Activated CD4-positive, alpha-beta T cell treated with anti-CD3 and anti-CD28 coated beads, Interleukin-2, amount 50 U/mL, for 48 hours (primary cell): ENCODE data around the gene TMEM185A.
"Not testable (repeated sequence)": the region's sequence is repeated elsewhere in the genome, so short reads cannot be mapped to it uniquely, and the experiment has no call there.

Source experiments
- DNase-seq, 2 experiments: peaks; one replicate each; pipeline ENCODE4 v3.0.0-alpha.2; 2020

TMEM185A gene

GRCh38 chrX:149631234-149632165 is at the start of gene TMEM185A:
TMEM185A (minus strand) TSS chrX:149631792; CDS start chrX:149631580, 212 bp downstream.
- DNase-seq: peak; percentile 74 to 78

- DNase-seq: no peak
Measured at GRCh38 chrX:149681182-149681581, 49.6 kb upstream of the TMEM185A start.

DNA sequence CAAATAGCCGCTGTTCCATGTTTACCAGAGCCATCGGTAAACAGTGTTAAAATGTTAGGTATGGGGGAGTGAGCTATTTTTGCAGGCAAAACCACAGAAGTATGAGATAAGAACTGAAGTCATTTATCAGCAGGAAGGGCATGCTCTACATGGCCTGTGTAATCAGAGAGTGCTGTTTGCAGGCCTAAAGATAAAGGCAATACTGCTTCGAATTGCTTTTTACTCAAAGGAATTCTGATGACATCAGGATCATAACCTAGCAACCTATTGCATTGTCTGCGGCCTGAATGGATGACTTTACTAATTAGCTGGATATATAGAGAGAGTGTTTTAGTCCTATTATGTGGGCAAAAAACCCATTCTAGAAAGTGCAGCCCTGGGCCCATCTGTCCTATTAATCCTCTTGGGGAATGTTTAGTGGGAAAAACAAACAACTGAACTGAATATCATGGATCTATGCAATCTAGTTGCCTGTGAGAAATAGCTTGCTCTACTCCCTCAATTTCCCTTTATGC is 47.6 kb upstream of the TMEM185A start:
- DNase-seq: not testable (repeated sequence)

- not testable (repeated sequence) for DNase-seq
Measured at GRCh38 chrX:149675554-149675953, 44.0 kb upstream of the TMEM185A start.

DNA sequence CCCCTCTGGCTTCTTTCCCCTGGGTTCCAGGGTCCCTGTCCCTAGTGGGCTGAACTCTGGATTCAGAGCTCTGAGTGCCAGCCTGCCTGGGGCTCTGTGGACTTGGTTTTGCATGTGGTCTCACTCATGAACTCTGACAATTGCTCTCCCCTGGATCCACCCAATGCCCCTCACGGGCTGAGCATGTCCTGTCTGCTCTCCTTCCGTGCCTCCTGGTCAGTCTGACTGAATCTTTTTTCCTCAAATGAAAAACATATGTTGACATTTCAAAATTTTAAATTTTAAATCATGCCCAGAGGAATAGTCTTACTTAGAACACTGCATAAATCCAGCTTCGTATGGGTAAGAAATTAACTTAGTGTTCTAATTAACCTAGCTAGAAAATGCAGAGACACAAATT is 43.5 kb upstream of the TMEM185A start:
- DNase-seq: not testable (repeated sequence)

GRCh38 chrX:149660613-149661012 is 29.0 kb upstream of the TMEM185A start:
- DNase-seq: not testable (repeated sequence)

DNA sequence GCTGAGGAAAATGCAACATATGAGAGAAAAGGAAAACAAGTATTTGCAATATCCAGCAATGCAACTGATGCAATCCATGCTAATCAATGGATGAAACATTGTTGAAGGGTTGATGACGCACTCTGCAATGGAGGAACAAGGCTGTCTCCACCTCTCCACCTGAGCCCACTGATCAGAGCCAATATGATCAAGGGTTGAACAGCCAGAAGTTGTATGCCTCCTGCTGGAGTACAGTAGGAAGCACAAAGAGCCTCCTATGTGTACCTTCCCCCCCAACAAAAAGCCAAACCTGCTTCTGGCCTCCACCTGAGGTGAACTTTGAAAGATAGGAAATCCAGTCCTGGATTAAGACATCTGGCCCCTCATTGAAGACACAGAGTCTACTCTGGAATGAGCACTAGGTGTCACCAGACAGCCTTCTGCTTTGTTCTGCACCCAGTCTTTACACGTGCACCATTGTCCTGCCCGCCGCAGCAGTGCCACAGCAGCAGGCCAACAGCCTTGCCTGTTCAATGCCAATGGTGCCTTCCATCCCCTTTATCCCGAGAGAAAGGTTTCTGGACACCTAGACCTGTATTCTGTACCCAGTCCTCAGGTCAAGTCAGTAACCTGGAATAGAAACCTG is 24.8 kb upstream of the TMEM185A start:
- not testable (repeated sequence) for DNase-seq

DNA sequence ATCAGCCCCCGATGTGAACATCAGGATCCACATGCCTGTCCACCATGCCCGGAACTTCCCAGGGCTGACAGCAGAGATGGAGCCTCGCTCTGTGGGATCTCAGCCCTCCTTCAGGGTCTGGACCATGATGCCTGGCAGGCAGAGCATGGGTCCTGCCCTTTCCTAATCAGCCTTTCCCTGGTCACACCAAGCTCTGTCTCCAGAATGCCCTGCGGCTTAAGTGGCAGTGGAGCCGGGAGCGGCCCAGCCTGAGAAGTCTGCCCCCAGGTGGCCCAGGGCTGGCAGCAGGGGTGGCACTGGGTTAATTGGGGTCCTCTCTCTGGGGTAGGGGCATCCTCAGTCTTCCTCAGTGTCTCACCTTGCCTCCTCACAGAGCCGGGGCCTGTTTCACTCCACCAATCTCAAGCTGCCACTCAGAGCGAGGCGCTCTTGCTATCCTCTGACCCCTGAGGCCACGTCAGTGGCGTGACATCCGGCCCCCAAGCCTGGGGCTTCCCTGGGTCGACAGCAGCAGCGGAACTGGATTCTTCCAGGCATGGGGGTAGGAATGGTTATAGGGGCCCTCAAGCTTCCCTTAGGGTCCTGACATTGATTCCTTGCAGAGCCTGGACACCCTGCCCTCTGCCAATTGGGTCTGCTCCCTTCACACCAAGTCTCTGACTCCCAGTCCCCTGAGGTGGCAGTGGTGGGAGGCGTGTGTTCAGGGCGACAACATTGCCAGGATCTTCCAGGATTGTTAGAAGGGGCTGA is 20.8 kb upstream of the TMEM185A start:
- DNase-seq: no peak

GRCh38 chrX:149650162-149650561 is 18.6 kb upstream of the TMEM185A start:
- no peak for DNase-seq

- DNase-seq: peak in 1 of 2 experiments; percentile 10
Measured at GRCh38 chrX:149648932-149649331, 17.3 kb upstream of the TMEM185A start.

GRCh38 chrX:149647505-149647904 is 15.9 kb upstream of the TMEM185A start:
- no peak for DNase-seq

- no peak for DNase-seq
Measured at GRCh38 chrX:149643496-149643895, 11.9 kb upstream of the TMEM185A start.

DNA sequence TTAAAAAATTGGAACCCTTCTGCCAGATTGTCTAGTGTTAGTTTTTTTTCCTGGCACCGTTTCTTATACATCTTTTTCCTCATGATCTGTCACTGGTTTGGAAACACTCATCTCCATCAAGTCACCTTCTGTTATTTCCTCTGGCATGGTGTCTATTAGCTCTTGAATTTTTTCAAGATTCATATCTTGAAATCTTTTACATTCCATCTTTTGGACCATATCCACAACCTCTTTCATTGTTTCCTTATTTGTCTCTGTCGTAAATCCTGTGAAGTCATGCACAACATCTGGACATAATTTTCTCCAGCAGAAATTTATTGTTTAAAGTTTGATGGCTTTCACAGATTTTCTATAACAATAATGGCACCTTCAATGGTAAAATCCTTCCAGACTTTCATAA is 10.2 kb upstream of the TMEM185A start:
- no peak for DNase-seq

- no peak for DNase-seq
Measured at GRCh38 chrX:149641432-149641831, 9.8 kb upstream of the TMEM185A start.

DNA sequence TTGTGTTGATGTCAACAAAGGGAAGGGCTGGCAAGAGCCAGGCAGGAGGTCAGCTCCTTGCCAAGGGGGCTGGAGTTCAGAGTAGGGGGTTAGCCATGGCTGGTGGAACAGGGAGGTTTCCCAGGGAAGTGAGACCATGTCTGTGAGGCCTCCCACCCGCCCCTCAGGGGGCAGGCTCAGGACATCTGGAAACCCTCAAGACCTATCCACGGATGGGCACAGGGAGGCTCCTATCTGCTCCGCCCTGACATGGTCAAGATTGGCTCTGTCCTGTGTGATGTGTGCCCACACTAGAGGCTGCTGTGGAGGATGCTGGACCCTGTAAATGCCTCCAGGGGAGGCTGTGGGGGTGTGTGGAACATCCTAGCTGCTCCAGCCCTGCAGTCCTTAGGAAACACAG is 8.0 kb upstream of the TMEM185A start:
- no peak for DNase-seq

GRCh38 chrX:149638860-149639259 is 7.3 kb upstream of the TMEM185A start:
- DNase-seq: no peak

DNA sequence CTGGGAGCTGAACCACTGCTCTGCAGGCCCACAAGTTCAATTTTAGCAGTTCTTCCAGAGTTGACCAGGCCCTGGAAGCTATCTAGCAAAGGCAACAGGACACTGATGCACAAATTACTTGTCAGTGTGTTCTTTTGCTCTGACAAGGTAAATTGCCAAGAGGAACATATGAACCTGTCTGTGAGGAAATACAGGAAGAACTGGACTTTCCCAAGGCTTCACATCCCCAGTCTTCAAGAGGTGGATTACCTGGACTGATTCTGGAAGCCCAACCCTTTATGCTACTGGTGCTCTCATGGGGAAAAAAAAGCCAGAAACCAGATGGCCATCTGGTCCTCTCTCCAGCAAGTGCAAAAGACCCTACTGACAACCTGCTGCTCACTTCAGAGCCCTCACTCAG is 1.9 kb upstream of the TMEM185A start:
- DNase-seq: no peak

DNA sequence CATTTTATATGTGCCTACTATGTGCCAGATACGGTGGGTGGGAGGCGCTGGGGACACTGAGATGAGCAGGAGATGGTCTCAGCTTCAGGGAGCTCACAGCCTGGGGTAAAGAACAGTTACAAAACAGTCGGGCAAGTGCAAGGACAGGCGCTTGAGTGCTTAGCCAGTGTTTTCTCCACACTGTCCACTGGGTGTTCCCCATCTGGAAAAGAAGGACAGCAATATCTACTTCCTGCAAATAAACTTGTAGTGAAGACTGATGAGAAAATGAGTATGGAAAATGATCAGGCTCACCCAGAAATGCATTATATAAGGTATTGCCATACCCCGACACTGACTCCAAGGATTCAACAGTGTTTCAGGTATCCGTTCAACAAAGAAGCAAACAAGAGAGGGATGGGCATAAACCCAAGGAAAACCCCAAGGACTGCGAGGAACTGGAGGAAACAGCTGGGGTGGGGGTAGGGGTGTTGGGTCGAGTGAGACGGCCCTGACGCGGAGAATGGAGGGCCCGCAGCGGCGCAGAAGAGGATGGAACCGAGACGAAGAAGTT is 835 bp downstream of the TMEM185A start:
- no peak for DNase-seq

GRCh38 chrX:149629730-149630387 is 1.7 kb downstream of the TMEM185A start:
- no peak for DNase-seq

DNA sequence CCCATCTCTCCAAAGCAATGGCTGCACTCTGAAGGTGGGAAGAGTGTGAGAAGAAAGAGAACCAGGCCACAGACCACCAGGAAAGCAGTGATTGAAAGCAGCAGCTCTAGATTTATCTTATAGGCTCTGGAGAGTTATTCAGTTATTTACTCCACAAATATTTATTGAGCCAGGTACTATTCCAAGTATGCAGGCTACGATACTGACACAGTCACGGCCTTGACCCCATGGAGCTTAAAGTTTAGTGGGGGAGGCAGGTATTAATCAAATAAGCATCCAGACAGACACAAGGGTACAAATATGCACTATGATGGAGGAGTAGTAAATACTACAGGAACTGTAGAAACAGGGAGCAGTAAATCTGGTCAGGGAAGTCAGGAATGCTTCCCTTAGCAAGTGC is 2.8 kb downstream of the TMEM185A start:
- DNase-seq: no peak

DNA sequence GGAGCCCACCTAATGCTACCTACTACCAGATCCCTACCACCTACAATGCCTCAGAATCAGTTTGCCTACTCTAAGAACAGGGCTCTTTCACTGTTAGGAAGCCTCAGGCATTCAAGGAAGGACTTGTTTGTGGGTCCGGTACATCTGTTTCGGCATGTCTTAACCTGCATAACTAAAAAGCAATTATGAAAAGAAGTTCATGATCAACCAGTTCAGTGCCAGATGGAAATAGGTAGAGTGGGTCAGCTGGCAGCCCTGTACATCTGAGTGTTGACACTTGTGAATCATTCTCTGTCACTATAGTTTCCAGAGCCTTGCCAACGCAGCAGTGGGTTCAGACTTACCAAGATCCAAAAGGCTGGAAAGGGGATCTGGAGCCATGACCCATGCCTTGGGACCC is 3.3 kb downstream of the TMEM185A start:
- no peak for DNase-seq

DNA sequence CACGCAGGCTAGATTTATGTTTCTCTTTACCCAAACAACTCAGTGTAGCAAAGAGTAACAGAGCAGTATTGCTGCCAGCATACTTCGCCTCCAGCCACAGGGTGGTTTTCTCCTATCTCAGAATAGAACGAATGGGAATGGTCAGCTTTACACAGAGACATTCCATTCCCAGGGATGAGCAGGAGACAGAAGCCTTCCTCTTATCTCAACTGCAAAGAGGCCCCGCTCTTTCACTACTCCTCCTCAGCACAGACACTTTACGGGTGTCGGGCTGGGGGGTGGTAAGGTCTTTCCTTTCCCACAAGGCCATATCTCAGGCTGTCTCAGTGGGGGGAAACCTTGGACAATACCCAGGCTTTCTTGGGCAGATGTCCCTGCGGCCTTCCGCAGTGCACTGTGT is 4.8 kb downstream of the TMEM185A start:
- DNase-seq: not testable (repeated sequence)
